HG03565 (cell line): ENCODE data around the gene ADAMTS13.
"Not testable (repeated sequence)": the region's sequence is repeated elsewhere in the genome, so short reads cannot be mapped to it uniquely, and the experiment has no call there.

ENCODE experiments used
- ATAC-seq: cut with Tn5 transposase; IDR thresholded peaks from one replicate; pipeline ENCODE4 v1.9.1; 2021; ENCODE audit warnings: mild to moderate bottlenecking, moderate library complexity; ENCODE audit not compliant: unreplicated experiment

The ADAMTS13 gene

GRCh38 chr9:133423216-133423615, 1.0 kb downstream of the ADAMTS13 start:
- no peak for ATAC-seq

- ATAC-seq, result no peak
Measured at GRCh38 chr9:133424187-133424586, 2.0 kb downstream of the ADAMTS13 start.

- ATAC-seq, result no peak
Measured at GRCh38 chr9:133425049-133425632, 3.0 kb downstream of the ADAMTS13 start.

GRCh38 chr9:133426011-133426410, 3.8 kb downstream of the ADAMTS13 start:
- ATAC-seq, result no peak

- ATAC-seq, result no peak
Measured at GRCh38 chr9:133427658-133428348, 5.6 kb downstream of the ADAMTS13 start.

GRCh38 chr9:133428617-133429101, 6.5 kb downstream of the ADAMTS13 start:
- no peak for ATAC-seq

- ATAC-seq, result no peak
Measured at GRCh38 chr9:133429214-133429613, 7.0 kb downstream of the ADAMTS13 start.

- ATAC-seq, result no peak
Measured at GRCh38 chr9:133429641-133430161, 7.5 kb downstream of the ADAMTS13 start.

GRCh38 chr9:133430244-133430643, 8.1 kb downstream of the ADAMTS13 start:
- no peak for ATAC-seq

GRCh38 chr9:133433351-133433843, 11.2 kb downstream of the ADAMTS13 start:
- ATAC-seq, result no peak

- no peak for ATAC-seq
Measured at GRCh38 chr9:133436681-133437080, 14.5 kb downstream of the ADAMTS13 start.

- no peak for ATAC-seq
Measured at GRCh38 chr9:133437753-133438531, 15.8 kb downstream of the ADAMTS13 start.

- no peak for ATAC-seq
Measured at GRCh38 chr9:133439337-133439736, 17.2 kb downstream of the ADAMTS13 start.

GRCh38 chr9:133440874-133441273, 18.7 kb downstream of the ADAMTS13 start:
- peak; percentile 53 for ATAC-seq

- no peak for ATAC-seq
Measured at GRCh38 chr9:133441571-133441970, 19.4 kb downstream of the ADAMTS13 start.

- no peak for ATAC-seq
Measured at GRCh38 chr9:133443248-133443647, 21.1 kb downstream of the ADAMTS13 start.

- ATAC-seq, result no peak
Measured at GRCh38 chr9:133443982-133444381, 21.8 kb downstream of the ADAMTS13 start.

GRCh38 chr9:133445293-133445969, 23.3 kb downstream of the ADAMTS13 start:
- ATAC-seq, result no peak

- no peak for ATAC-seq
Measured at GRCh38 chr9:133448487-133448972, 26.4 kb downstream of the ADAMTS13 start.

- ATAC-seq, result no peak
Measured at GRCh38 chr9:133449760-133450159, 27.6 kb downstream of the ADAMTS13 start.

GRCh38 chr9:133451865-133452264, 29.7 kb downstream of the ADAMTS13 start:
- not testable (repeated sequence) for ATAC-seq
